Measurements from ENCODE around the gene FDX2. TPM values are rescaled to one million over a fixed set of nuclear protein-coding genes. Genes with fewer than 3 reads are reported as not detected.

Gene FDX2
- total and polyA plus RNA-seq, 2 experiments from 2014 or later: 28.7 to 35.0 TPM

- Mint-ChIP-seq H3K27ac (no peak overlapping the region), H3K36me3 (ENCODE audit: low read depth) (no peaks in the 10 kb centered on the region), H3K4me3 (no peak overlapping the region), H3K27me3 (ENCODE audit: insufficient read depth, low read depth, poor library complexity) (peaks cover 23% of the 10 kb centered on the region), H3K4me1 (no peaks in the 10 kb centered on the region), H3K9me3 (no peaks in the 10 kb centered on the region)
- DNase-seq (ENCODE audit: low spot score): no peak
- Histone ChIP-seq H4K20me1 (replicated peaks; ENCODE audit: insufficient read depth) (no peaks in the 10 kb centered on the region), H3K27me3 (ENCODE audit: insufficient read depth) (no peaks in the 10 kb centered on the region), H3K79me2 (replicated peaks; ENCODE audit: insufficient read depth) (no peaks in the 10 kb centered on the region), H3K9me2 (ENCODE audit: insufficient read depth) (no peaks in the 10 kb centered on the region), H3K27ac (ENCODE audit: low read depth) (no peak overlapping the region), H2AFZ (no peak overlapping the region), H3K4me3 (no peak overlapping the region), H3K4me1 (ENCODE audit: insufficient read depth) (no peaks in the 10 kb centered on the region), H3F3A (replicated peaks; ENCODE audit: low read depth) (no peaks in the 10 kb centered on the region), H3K36me3 (ENCODE audit: insufficient read depth) (no peaks in the 10 kb centered on the region), H3K4me2 (no peak overlapping the region)
- no peak for ATAC-seq
- TF ChIP-seq ZNF114 (CRISPR knock-in tag; IDR thresholded peaks at IDR 0.05) (no peak), NANOG (IDR thresholded peaks at IDR 0.05; ENCODE audit: borderline replicate concordance) (no peak), POLR2AphosphoS5 (IDR thresholded peaks at IDR 0.05; ENCODE audit: low read depth) (no peak), EZH2phosphoT487 (IDR thresholded peaks at IDR 0.05; ENCODE audit: unreplicated experiment) (no peak), CTCF (conservative IDR thresholded peaks at IDR 0.05; ENCODE audit: low read depth in 2 of 2) (no peak), EZH2 (IDR thresholded peaks at IDR 0.05; ENCODE audit: low read depth, unreplicated experiment) (no peak), REST (IDR thresholded peaks at IDR 0.05; ENCODE audit: unreplicated experiment) (no peak), CREB1 (CRISPR knock-in tag; IDR thresholded peaks at IDR 0.05; ENCODE audit: low read depth) (no peak), JUNB (IDR thresholded peaks at IDR 0.05; ENCODE audit: unreplicated experiment) (no peak), ZNF462 (CRISPR knock-in tag; IDR thresholded peaks at IDR 0.05) (no peak), STAT1 (IDR thresholded peaks at IDR 0.05; ENCODE audit: unreplicated experiment) (no peak), ZNF331 (CRISPR knock-in tag; IDR thresholded peaks at IDR 0.05; ENCODE audit: low read depth) (no peak), ETS1 (IDR thresholded peaks at IDR 0.05) (no peak)
These were observed 10.5 kb downstream of the FDX2 start for GRCh38 chr19:10305139-10305806.
